ENCODE measurements around the gene NUP54.

NUP54 gene

GRCh38 chr4:76148142-76148865 is at the start of gene NUP54:
Gene NUP54 (minus strand): TSS chr4:76148397. CDS start chr4:76148374, 23 bp downstream.
- peak; percentile 95 for DNase-seq (ENCODE audit: low read depth, low spot score)

GRCh38 chr4:76197031-76197743 is 49.0 kb upstream of the NUP54 start:
- DNase-seq (ENCODE audit: low read depth, low spot score) = no peak

GRCh38 chr4:76196376-76196775 is 48.2 kb upstream of the NUP54 start:
- DNase-seq (ENCODE audit: low read depth, low spot score) = no peak

- DNase-seq (ENCODE audit: low read depth, low spot score) = no peak
Measured at GRCh38 chr4:76195326-76195725, 47.1 kb upstream of the NUP54 start.

GRCh38 chr4:76194325-76194724 is 46.1 kb upstream of the NUP54 start:
- DNase-seq (ENCODE audit: low read depth, low spot score) = no peak

GRCh38 chr4:76192236-76192635 is 44.0 kb upstream of the NUP54 start:
- DNase-seq (ENCODE audit: low read depth, low spot score) = no peak

GRCh38 chr4:76188557-76188956 is 40.4 kb upstream of the NUP54 start:
- no peak for DNase-seq (ENCODE audit: low read depth, low spot score)

GRCh38 chr4:76188149-76188548 is 40.0 kb upstream of the NUP54 start:
- DNase-seq (ENCODE audit: low read depth, low spot score) = no peak

GRCh38 chr4:76187152-76187551 is 39.0 kb upstream of the NUP54 start:
- no peak for DNase-seq (ENCODE audit: low read depth, low spot score)

GRCh38 chr4:76182463-76182862 is 34.3 kb upstream of the NUP54 start:
- no peak for DNase-seq (ENCODE audit: low read depth, low spot score)

- DNase-seq (ENCODE audit: low read depth, low spot score) = peak; percentile 66
Measured at GRCh38 chr4:76179398-76180318, 31.5 kb upstream of the NUP54 start.

- DNase-seq (ENCODE audit: low read depth, low spot score) = no peak
Measured at GRCh38 chr4:76178296-76178695, 30.1 kb upstream of the NUP54 start.

GRCh38 chr4:76177709-76178108 is 29.5 kb upstream of the NUP54 start:
- DNase-seq (ENCODE audit: low read depth, low spot score) = no peak

- no peak for DNase-seq (ENCODE audit: low read depth, low spot score)
Measured at GRCh38 chr4:76175336-76175735, 27.1 kb upstream of the NUP54 start.

GRCh38 chr4:76174216-76174615 is 26.0 kb upstream of the NUP54 start:
- no peak for DNase-seq (ENCODE audit: low read depth, low spot score)

GRCh38 chr4:76168688-76169087 is 20.5 kb upstream of the NUP54 start:
- no peak for DNase-seq (ENCODE audit: low read depth, low spot score)

GRCh38 chr4:76166480-76166879 is 18.3 kb upstream of the NUP54 start:
- no peak for DNase-seq (ENCODE audit: low read depth, low spot score)

- no peak for DNase-seq (ENCODE audit: low read depth, low spot score)
Measured at GRCh38 chr4:76160355-76160754, 12.2 kb upstream of the NUP54 start.

GRCh38 chr4:76156635-76157034 is 8.4 kb upstream of the NUP54 start:
- no peak for DNase-seq (ENCODE audit: low read depth, low spot score)

- DNase-seq (ENCODE audit: low read depth, low spot score) = no peak
Measured at GRCh38 chr4:76155979-76156378, 7.8 kb upstream of the NUP54 start.

- DNase-seq (ENCODE audit: low read depth, low spot score) = no peak
Measured at GRCh38 chr4:76153356-76153755, 5.2 kb upstream of the NUP54 start.

- peak; percentile 9 for DNase-seq (ENCODE audit: low read depth, low spot score)
Measured at GRCh38 chr4:76147454-76148141, 599 bp downstream of the NUP54 start.

Measured in activated naive CD8-positive, alpha-beta T cell treated with anti-CD3 and anti-CD28 coated beads, Interleukin-2, amount 50 U/mL, for 16 hours (primary cell).